ENCODE results near the gene SPPL2A. TPM values are rescaled to one million over a fixed set of nuclear protein-coding genes. Genes with fewer than 3 reads are reported as not detected.

The SPPL2A gene
- total RNA-seq, 1 experiment from 2014 or later, result 64.4 TPM

GRCh38 chr15:50798684-50799083, 33.2 kb upstream of the SPPL2A start:
- H2BK15ac ChIP-seq (ENCODE audit: low read depth, low read length), result no peak overlapping the region
- H4K8ac ChIP-seq (replicated peaks; ENCODE audit: insufficient read length, low read depth, low read length), result no peak overlapping the region
- no peaks in the 10 kb centered on the region for H3K23me2 ChIP-seq (ENCODE audit: insufficient read length, low read depth, low read length, poor library complexity, severe bottlenecking)
- Mint-ChIP-seq H3K9me3 (no peaks in the 10 kb centered on the region), H3K27ac (no peak overlapping the region; a peak in 1 of 7 replicates), H3K4me3 (no peak overlapping the region), H3K4me1 (peaks cover 0 to 2% of the 10 kb centered on the region in 2 experiments; a peak in 2 of 4 replicates), H3K27me3 (ENCODE audit: low read depth) (peaks cover 1% of the 10 kb centered on the region; the same call in 1 of the 2 replicates), H3K36me3 (ENCODE audit: insufficient read depth in 1 of 3, low read depth in 3 of 3) (no peaks in the 10 kb centered on the region)
- no peak overlapping the region for H2AK5ac ChIP-seq (ENCODE audit: insufficient read length, low read length)
- no peaks in the 10 kb centered on the region for H3K79me2 ChIP-seq (ENCODE audit: insufficient read depth, low read length)
- no peak overlapping the region for H3K18ac ChIP-seq (ENCODE audit: insufficient read length, low read depth, low read length)
- no peak for DNase-seq
- no peaks in the 10 kb centered on the region for H4K20me1 ChIP-seq (ENCODE audit: control insufficient read depth, insufficient read depth, insufficient read length)
- H3K23ac ChIP-seq (ENCODE audit: insufficient read length, low read depth, low read length), result no peak overlapping the region
- H2BK20ac ChIP-seq (ENCODE audit: low read depth, low read length, poor library complexity, severe bottlenecking), result no peak overlapping the region
- no peak overlapping the region for H3K4me2 ChIP-seq (ENCODE audit: insufficient read depth, insufficient read length, low read length)
- H3K4ac ChIP-seq (ENCODE audit: low read depth, low read length), result no peak overlapping the region
- no peak overlapping the region for H3K9ac ChIP-seq (ENCODE audit: extremely low read depth, insufficient read length, low read length)
- H3K4me1 ChIP-seq (ENCODE audit: insufficient read depth, low read length), result no peaks in the 10 kb centered on the region
- H3K27ac ChIP-seq (ENCODE audit: insufficient read length, low read depth, low read length), result no peak overlapping the region
- no peak overlapping the region for H2BK5ac ChIP-seq (ENCODE audit: insufficient read length, low read length)
- H3K14ac ChIP-seq (ENCODE audit: insufficient read depth, low read length), result no peak overlapping the region
- no peak for TF ChIP-seq CTCF (conservative IDR thresholded peaks at IDR 0.05)
- no peak overlapping the region for H4K5ac ChIP-seq (ENCODE audit: insufficient read length, low read depth, low read length)
- H2BK12ac ChIP-seq (ENCODE audit: insufficient read length, low read depth, low read length), result no peak overlapping the region
- no peak overlapping the region for H4K91ac ChIP-seq (ENCODE audit: insufficient read length, low read depth, low read length)
- H3K27me3 ChIP-seq (ENCODE audit: insufficient read depth, low read length), result no peaks in the 10 kb centered on the region
- no peaks in the 10 kb centered on the region for H3K79me1 ChIP-seq (ENCODE audit: insufficient read depth, low read depth, low read length, poor library complexity, severe bottlenecking)
- WGBS (ENCODE audit: extremely low coverage, insufficient read length, low lambda C conversion rate), result no CpG with 5 or more reads among the region's 3 CpGs
- H3T11ph ChIP-seq (ENCODE audit: low read length), result no peak overlapping the region
- H3K9me3 ChIP-seq (ENCODE audit: control insufficient read depth, low read depth, low read length), result no peaks in the 10 kb centered on the region
- no peak overlapping the region for H2BK120ac ChIP-seq (ENCODE audit: low read depth, low read length, poor library complexity, severe bottlenecking)
- no peak overlapping the region for H3K56ac ChIP-seq (ENCODE audit: insufficient read length, low read depth, low read length)
- H2AFZ ChIP-seq (ENCODE audit: low read length), result no peak overlapping the region
